Fibroblast of peridontal ligament (primary cell): ENCODE results near the gene GNG13.
"Not testable (repeated sequence)": the region's sequence is repeated elsewhere in the genome, so short reads cannot be mapped to it uniquely, and the experiment has no call there.

Experiments
- DNase-seq: peaks from one replicate; pipeline ENCODE4 v3.0.0-alpha.2; 2010; ENCODE audit errors: extremely low read depth

Gene GNG13

GRCh38 chr16:831571-832413 is 31.3 kb upstream of the GNG13 start:
- no peak for DNase-seq

DNA sequence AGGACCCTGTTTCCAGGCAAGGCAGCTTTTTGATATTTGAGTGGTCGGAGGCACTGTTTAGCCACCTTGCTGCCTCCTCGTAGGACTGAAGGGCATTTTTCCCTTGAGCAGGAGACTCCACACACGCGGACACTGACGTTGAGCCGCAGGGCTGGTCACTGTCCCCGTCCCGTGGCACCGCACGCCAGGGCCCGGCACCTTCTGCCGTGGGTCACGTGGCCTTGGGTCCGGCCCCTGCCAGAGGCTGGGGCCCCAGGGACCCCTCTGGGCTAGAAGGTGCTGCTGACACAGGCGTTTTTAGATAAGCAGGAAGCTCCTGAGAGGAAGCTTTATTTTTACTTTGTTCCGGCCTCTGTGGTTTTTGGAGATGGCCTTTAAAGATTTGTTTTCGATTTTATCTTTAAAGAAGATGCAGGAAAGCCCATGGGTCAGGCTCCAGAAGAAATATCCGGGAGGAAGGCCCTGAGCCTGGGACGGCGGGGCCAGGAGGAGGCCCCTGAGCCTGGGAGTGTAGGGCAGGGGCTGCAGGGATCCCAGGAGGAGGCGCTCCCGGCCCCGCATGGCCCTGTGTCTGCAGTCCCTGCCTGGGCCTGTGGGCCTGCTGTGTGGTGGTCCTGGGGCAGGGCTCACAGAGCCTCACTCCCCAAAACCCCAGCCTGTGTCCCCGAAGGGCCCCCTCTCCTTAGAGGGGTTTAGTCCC is 30.5 kb upstream of the GNG13 start:
- no peak for DNase-seq

GRCh38 chr16:830107-830870 is 29.8 kb upstream of the GNG13 start:
- DNase-seq = no peak

GRCh38 chr16:828891-829290 is 28.4 kb upstream of the GNG13 start:
- no peak for DNase-seq

DNA sequence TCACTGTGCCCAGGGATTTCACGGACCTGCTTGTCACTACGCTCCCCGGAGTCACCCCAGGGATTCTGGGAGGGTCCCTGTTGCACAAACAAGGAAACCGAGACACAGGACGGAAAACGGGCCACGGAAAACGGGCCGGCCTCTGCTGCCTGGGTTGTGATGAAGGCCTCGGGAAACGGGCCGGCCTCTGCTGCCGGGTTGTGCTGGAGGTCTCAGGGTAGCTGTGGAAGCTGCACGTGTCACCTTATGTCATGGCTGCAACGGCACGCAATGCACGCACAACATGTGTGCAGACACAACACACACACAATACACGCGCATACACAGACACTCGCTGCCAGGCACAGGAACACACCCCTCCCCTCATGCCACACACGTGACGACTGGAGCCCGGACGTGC is 27.0 kb upstream of the GNG13 start:
- DNase-seq = no peak

DNA sequence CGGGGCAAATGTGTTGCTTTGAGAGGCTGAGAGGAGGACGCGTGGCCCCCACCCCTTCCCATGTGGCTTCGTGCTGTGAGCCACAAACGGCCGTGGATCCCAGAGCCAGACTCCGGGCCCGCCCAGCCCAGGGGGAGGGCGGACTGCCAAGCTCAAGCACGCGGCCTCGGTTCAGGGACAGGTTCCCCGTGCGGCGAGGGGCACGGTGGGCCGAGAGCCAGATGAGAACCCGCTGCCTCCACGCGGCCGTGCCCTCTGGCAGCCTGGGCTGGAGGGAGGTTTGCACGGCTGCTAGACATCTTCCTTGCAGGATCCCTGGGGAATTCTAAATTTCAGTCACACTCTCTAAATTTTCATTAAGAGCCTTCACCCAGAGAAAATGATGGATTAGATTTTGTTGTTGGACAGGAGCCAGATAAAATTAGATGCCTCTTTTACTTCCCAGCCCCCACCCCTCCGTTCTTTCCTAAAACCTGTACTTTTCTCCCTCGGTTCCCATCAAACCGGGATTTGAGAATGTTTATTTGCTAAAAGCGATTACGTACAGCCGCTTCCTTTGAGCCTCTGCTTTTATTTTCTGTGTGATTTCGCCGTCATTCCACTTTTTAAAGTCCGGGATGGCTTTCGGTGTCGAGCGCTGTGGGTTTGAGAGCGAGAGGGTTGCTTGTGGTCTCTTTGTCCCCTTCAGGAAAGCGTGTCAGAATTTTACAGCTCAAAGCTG is 25.0 kb upstream of the GNG13 start:
- peak; percentile 20 for DNase-seq

DNA sequence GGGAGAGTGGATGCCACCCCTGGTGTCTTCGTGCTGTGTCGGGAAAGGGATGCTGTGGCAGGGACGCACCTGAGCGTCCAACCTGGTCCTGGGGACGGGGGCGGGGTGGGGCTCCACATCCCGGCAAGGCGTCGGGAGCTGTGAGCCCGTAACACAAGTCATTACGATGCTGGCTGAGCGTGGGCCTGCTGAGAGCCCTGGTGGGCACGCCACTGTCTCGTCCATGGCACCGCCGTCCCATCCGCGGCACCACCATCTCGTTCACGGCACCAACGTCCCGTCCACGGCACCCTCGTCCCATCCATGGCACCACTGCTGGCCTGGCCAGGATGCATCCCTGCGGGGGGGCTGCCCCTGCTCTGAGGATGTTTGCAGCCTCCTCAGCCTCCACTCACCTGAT is 24.1 kb upstream of the GNG13 start:
- DNase-seq = no peak

DNA sequence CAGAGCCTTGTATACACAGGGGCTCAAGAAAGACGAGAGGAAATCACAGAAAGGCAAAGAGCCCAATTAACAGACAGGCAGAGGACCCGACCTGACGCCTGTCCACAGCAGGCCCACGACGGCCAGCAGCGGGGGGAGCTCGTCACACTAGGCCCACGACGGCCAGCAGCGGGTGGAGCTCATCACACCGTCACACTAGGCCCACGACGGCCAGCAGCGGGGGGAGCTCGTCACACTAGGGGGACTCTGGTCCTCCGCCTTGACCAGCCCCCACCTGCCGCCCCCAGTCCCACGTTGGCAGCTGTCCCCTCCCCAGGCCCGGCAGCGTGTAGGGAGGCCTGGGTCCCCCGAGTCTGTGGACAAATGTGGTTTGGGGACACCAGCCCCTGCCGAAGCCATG is 23.7 kb upstream of the GNG13 start:
- DNase-seq = no peak

DNA sequence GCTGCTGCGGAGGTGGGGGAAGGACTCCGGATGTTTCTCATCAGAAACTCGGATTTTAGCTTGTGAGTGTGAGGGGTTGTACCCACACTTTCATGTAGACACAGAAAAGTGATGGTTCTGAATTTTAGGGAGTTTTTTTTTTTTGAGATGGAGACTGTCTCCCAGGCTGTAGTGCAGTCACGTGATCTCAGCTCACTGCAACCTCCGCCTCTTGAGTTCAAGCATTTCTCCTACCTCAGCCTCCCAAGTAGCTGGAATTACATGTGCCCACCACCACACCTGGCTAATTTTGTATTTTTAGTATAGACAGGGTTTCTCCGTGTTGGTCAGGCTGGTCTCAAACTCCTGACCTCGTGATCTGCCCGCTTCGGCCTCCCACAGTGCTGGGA is 22.4 kb upstream of the GNG13 start:
- no peak for DNase-seq

DNA sequence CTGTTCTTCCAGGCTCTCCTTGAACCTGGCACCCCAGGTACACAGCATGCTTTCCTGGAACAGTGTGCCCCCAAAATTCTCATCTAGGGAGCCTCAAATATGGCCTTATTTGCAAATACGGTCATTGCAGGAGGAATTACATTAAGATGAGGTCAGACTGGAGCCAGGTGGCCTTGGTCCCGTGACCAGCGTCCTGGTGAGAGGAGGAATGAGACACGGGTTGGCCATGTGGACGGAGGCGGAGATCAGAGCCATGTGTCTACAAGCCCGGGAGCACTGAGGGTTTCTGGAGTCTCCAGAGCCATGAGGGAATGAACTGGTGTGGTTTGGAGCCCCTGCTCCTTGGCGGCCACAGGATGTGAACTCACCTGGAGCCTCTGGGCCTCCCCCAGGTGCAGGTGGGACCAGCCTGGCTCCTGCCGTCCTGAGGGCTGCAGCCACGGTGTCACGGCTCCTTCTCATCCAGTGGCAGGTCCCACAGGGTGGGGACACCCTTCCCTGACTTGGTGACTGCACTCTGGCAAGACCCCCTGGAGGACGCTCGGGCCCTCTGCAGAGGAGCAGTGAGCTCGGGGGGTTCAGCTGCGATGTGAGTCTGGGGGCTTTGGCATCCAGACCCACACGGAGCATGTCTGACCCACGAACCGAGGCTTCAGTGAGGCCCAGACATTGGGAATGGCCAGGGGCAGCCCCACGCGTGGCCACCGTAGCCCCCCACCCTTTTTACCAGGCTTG is 21.8 kb upstream of the GNG13 start:
- DNase-seq = no peak

- DNase-seq = no peak
Measured at GRCh38 chr16:821751-822150, 21.2 kb upstream of the GNG13 start.

DNA sequence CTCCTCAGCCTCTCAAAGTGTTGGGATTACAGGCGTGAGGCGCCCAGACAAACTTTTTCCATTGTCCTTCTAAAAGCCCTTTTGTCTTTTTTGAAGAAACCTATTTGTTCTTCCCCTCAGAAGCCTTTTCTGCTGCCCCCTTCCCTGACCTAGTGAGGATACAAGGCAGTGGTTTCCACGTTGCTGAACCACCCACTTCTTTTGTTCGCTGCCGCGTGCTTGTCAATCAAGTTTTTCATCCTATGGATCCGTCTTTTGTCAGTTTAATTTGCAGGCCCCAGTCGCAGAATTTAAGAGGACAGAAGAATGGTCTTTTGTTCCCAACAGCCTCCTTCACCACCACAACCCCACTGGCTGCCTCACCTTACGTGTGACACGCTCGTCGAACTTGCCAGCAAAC is 20.2 kb upstream of the GNG13 start:
- DNase-seq = no peak

- DNase-seq = not testable (repeated sequence)
Measured at GRCh38 chr16:820044-820408, 19.5 kb upstream of the GNG13 start.

DNA sequence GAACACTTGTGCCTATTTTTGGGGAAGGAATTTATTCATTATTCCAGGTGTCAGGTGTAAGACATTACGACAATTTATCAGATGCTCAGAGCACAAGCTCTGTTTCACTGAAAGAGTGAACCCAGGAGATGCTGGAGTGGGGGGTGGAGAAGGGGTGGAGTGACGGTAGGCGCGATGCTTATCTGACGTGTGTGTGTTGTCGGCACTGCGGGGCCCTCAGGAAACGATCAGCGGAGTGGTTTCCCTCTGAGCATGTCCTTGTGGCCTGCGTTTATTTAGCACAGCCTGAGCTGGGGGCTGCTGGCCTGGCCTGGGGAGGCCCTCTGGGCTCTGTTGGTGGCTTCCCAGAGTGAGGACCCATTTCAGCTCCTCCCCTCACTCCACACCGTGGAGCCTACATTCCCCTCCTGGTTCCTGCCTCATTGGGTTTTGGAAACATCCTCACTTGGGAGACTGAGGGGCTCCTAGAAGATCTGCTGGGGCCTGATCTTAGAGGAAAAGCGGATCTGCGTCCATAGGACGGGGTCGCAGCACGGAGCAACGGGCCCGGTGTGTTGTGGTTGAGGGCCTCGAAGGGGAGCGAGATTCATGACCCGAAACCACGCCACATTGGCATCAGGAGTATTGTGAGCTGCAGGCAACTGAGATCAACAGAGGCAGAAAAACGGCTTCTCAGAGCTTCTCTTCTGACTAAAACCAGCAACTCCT is 19.0 kb upstream of the GNG13 start:
- DNase-seq = no peak

DNA sequence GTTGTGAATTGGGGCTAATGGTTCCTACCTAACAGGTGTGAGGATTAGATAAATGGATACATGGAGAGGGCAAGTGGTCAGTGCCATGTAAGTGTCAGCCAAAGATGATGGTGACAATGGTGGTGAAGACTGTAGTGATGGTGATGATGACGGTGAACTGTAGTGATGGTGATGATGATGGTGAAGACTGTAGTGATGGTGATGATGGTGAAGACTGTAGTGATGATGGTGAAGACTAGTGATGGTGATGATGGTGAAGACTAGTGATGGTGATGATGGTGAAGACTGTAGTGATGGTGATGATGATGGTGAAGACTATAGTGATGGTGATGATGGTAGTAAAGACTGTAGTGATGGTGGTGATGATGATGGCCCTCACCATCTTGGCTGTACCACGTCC is 18.1 kb upstream of the GNG13 start:
- DNase-seq = no peak

GRCh38 chr16:818132-818531 is 17.6 kb upstream of the GNG13 start:
- DNase-seq = no peak

DNA sequence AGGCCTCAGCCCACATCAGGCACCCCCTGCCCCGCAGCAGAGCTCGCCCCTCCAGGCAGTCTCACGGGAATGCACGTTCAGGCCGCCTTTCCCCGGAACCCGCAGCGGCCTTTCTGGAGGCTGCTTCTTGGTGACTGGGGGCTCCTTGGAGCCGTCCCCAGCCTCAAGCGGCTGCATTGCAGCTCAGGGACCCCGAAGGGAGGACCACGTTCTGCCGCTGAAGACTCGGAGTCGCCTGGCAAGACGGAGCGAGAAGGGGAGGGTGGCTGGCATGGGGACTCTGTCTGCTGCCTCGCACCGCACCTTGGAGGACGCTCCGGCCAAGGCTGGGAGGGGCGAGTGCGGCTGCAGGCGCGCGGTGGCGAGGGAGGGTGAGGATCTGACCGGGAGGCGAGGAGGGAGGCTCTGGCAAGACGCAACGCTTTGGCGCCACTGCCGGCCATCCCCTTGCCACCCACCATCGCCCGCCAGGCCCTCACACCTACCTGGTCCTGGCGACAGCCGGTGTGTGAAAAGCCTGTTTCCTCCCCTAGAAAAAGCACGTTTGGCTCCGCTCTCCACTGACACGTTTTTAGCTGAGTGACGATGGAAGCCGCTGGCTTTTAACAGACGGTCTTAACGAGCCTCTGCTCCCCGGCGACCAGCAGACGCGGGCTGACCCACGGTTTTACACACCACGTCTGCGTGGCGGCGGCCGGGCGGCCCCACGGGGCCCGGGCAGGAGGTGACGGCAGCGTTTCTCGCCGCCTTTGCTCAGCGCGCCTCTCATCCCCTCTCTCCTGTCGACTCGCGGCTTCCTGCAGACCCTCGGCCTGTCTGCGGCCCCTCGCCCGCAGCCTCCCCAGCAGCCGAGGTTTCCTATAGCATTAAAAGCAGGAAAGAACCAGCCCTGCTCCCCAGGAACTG is 16.7 kb upstream of the GNG13 start:
- DNase-seq = no peak

DNA sequence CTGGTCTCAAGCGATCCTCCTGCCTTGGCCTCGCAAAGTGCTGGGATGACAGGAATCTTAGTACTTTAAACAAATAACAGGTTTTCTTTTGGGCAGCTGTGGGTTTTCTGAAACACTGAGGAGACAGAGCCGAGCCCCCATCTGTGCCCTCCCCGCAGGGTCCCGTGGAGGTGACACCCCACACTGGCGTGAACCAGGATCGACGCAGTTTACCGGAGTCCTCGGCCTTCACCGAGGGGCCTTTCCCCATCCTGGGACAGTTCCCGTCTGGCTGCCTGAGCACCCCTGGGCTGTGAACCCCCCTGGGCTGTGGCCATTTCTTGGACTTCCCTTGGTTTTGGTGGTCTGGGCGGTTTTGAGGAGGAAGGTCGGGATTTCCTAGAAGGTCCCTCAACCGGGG is 15.3 kb upstream of the GNG13 start:
- no peak for DNase-seq

DNA sequence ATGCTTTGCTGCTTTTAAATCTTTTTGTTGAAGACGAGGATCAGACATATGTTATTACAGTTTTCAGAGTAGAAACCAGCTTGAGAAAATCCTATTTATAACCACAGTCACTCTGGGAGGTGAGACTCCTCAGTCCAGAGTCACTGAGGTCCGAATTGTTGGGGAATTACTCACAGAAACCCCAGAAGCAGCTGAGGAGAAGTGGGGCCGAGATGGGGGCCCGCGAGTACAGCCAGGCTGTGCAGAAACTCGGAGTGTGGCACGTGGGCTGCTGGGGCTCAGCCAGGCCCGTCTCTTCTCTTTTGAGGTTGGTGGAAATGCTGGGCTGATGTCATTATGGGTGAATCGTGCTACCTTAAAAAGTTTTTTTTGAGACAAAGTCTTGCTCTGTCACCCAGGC is 14.4 kb upstream of the GNG13 start:
- DNase-seq = peak; percentile 23

DNA sequence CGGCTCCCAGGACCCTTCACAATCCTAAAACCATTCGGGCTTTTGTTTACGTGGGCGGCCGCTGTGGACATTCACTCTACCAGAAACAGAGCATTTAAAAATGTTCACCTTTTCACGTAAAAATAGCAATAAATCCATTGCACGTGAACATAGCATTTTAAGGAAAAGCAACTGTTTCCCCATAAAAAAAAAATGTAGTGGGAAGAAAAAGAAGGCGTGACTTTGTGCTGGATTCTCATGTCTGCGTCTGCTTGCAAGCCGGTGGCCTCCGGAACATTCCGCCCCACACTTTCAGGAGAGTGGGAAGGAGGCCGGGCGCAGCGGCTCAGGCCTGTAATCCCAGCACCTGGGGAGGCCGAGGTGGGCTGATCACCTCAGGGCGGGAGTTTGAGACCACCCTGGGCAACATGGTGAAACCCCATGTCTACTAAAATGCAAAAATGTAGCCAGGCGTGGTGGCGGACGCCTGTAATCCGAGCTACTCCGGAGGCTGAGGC is 13.4 kb upstream of the GNG13 start:
- no peak for DNase-seq
